CD1c-positive myeloid dendritic cell (primary cell): ENCODE results near the gene MRPS27.
"Not testable (repeated sequence)": the region's sequence is repeated elsewhere in the genome, so short reads cannot be mapped to it uniquely, and the experiment has no call there.

Source experiments
- DNase-seq: peaks from one replicate; pipeline ENCODE4 v3.0.0-alpha.2; 2016; ENCODE audit errors: extremely low spot score

Gene MRPS27

DNA sequence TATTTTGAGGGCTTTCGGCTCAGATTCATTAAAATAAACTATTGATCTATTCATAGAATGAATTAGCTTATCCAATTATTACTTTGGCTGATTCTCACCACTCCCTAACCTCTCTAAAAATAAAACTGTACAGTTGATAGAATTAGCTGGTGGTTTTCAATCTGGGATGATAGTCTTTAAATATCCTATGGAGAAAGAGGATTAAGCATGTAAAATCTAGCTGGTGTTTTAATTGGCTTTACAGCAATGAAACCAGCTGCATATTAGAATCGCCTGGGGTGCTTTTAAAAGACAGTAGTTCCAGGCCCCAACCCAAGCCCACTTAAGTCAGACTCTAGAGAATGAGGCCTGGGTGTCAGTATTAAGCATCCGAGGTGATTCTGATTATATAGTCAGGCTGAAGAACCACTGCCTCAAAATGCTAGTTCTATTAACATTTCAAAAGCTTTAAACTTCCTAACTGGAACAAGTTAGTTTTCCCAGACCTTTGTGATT lies 117.7 kb downstream of the MRPS27 start:
- no peak for DNase-seq

DNA sequence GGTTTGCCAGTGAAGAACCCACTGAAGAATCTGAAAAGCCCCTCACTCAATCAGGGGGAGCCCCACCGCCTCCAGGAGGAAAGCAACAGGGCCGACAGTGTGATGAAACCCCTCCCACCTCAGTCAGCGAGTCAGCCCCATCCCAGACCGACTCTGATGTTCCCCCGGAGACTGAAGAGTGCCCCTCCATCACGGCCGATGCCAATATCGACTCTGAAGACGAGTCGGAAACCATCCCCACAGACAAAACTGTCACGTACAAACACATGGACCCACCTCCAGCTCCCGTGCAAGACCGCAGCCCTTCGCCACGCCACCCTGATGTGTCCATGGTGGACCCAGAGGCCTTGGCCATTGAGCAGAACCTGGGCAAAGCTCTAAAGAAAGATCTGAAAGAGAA lies 120.4 kb downstream of the MRPS27 start:
- DNase-seq = no peak

DNA sequence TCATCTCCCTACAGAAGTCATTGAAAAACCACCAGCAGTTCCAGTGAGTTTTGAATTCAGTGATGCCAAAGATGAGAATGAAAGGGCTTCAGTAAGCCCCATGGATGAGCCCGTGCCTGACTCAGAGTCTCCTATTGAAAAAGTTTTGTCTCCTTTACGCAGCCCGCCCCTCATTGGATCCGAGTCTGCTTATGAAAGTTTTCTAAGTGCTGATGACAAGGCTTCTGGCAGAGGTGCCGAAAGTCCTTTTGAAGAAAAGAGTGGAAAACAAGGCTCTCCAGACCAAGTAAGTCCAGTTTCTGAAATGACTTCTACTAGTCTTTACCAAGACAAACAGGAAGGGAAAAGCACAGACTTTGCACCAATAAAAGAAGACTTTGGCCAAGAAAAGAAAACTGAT lies 122.6 kb downstream of the MRPS27 start:
- no peak for DNase-seq

DNA sequence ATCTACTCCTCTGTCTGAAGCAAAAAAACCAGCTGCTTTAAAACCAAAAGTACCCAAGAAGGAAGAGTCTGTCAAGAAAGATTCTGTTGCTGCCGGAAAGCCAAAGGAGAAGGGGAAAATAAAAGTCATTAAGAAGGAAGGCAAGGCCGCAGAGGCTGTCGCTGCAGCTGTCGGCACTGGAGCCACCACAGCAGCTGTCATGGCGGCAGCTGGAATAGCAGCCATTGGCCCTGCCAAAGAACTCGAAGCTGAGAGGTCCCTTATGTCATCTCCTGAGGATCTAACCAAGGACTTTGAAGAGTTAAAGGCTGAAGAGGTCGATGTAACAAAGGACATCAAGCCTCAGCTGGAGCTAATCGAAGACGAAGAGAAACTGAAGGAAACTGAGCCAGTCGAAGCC lies 124.5 kb downstream of the MRPS27 start:
- DNase-seq = no peak

DNA sequence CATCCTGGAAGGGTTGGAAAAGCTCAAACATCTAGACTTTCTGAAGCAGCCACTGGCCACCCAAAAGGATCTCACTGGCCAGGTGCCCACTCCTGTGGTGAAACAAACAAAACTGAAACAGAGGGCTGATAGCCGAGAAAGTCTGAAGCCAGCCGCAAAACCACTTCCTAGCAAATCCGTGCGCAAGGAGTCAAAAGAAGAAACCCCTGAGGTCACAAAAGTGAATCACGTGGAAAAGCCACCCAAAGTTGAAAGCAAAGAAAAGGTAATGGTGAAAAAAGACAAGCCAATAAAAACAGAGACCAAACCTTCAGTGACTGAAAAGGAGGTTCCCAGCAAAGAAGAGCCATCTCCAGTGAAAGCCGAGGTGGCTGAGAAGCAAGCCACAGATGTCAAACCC lies 125.2 kb downstream of the MRPS27 start:
- no peak for DNase-seq

DNA sequence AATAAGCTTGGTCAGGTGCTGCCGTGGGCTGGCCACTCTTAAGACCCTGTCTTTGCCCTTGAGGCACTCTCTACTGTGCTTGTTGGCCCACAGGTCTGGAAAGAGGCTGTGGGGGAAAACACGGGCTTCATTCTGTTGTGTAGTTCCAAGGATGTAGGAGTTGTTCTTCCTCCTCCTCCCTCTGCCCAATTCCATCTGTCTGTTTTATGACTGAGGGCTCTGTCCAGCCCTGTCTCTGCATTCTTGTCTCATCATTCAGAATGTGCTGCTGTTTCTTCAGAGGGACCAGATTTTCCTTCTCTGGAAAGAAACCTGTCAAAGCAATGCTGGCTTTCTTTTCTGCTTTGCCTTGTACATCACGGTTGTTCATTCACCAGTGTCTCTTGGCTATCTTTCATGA lies 128.6 kb downstream of the MRPS27 start:
- no peak for DNase-seq

DNA sequence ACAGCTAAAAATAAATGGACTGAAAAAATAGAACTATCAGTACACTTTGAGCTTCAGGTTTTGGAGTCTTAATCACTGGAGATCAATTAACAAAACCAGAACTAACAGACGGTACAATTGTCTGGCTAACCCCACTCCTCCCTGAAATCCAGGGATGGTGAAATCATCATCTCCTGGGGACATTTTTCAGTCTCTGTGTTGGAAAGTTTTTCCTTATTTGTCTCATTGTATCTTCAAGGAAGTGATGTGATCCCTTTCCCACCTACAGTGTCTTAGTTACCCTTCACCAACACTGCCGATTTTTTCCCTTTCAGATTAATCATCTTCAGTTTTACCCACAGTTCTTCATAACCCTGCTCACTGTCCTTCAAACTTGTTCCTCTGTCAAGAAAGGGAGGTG lies 130.9 kb downstream of the MRPS27 start:
- DNase-seq = no peak

DNA sequence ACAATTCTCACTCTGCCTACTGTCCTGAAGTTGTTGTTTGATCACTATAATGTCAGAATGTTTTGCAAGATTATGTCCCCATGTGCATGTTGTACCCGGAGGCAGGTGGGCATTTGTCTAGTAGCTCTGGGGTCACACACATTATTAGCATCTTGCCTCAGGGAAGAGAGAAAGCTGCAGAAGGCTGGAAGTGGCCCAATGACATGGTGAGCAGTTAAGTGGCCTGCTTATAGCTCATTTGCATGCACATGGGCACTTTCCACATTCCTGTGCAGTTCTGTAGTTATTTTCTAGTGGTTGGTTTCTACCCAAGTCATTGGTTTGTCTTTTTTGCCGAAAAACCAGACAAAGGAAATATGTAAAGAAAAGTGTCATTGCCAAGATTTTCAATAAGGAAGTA lies 131.9 kb downstream of the MRPS27 start:
- DNase-seq = no peak

DNA sequence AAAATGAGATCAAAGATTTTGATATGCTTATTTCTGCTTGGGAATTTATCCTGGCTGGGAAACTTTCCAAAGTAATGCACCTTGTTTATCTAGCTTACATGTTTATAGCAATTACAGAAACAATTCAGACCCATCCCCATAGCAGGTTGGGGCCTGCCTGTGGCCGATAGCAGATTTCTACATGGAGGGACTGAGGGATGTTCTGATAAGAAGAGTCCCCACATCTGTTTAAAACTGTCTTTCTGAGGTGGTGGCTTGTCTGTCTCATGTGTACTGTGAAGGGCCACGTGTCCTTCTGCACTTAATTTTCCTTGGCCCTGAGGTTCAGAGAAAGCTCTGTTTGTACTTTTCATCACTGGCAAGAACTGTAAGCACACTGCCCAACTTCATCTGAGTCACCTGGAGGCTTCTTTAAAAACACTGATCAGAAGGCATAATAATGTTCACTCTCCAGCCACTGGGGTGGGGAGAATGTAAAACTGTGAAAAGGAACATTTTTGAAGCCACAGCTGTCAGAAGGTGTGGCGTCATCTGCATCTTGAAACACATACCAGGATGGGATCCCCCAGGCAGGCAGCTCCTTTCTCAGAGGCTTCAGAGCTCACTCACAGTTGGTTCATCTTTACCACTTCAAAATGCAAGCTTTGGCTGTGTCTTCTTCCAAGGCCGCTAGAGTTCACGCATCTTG lies 132.5 kb downstream of the MRPS27 start:
- no peak for DNase-seq

DNA sequence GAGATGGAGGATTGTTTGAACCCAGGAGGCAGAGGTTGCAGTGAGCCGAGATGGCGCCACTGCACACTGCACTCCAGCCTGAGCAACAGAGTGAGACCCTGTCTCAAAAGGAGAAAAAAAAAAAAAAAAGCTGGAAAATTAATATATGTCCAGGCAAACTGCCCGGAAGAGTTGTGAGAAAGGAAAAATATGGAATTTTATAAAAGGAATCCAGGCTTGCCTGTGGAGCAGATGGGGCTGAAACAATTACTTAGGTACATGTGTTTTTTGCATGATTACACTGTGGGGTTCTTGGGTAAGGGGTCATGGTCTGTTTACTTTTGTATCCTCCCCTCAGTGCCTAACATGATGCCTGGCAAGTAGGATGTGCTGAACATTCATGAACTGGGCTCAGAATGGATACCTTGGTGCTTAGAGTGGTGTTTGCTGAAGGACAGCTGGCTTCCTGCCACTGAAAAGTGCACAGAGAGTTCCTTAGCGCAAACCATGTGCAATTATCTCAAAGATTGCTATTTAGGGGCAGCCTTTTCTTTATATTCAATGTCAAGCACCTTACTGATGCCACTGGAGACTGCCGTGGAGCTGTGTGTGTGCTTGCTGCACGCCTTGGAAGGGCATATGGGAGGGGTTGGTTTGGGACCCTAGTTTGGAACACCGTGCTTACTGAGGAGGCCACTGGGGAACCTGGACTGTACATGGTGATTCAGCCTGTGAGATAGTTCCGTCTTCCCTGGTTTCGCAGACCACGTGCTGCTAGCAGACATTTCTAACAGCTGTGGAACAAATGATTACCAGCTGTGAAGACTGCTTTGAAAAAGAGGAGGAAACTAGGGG lies 134.3 kb downstream of the MRPS27 start:
- no peak for DNase-seq

DNA sequence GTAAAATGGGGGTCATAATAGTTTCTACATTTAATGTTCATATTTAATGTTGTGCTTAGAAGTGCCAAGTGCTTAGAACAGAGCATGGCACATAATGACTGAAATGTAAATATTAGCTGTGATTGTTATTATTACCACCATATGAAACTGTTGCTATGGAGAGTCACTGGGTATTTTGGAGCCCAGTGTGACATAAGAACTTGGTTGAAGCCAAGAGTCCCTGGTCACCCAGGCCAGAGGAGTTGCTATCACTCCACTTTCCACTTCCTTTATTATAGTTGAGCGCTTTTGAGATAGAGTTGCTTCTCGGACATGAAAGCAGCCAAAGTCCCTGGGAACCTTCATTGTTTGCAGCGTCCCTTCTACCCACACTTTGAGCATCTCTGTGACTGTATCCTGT lies 135.6 kb downstream of the MRPS27 start:
- DNase-seq = no peak

DNA sequence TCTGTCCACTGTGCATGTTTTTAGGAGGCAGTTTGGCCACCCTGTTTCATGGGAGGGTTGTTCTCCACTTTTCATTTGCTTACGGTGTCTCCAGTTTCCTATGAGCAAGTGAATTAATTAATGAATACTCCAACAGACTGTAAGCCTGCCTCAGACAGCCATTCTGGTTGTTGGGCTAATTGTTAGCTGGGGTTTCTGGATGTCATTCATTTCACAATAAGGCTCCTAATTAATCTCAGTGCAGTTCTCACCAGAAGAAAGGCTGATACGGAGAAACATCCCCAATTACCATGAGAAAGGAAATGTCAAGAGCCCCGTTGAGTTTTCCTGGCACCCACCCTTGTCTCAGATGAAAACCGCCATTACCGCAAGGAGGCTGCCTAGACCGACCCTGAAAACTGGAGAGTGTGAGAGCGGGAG lies 136.9 kb downstream of the MRPS27 start:
- DNase-seq = no peak

DNA sequence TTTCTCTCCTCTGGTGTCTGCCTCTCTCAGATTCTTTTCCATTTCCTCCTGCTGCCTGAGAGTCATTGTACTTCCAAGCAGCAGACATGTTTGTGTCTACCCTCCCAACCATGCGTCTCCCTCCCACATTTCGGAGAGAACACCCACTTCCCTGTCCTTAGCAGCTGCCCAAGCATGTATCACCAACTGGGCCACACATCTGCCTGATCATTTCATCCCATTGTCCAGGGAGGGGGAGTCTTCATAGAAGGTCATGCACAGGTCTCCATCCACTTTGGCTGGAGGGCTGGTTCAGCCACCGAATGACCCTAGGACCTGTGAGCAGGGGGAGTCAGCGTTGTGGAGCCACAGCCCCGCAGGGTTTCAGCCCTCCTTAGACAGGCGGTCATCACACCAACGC lies 137.4 kb downstream of the MRPS27 start:
- DNase-seq = no peak

DNA sequence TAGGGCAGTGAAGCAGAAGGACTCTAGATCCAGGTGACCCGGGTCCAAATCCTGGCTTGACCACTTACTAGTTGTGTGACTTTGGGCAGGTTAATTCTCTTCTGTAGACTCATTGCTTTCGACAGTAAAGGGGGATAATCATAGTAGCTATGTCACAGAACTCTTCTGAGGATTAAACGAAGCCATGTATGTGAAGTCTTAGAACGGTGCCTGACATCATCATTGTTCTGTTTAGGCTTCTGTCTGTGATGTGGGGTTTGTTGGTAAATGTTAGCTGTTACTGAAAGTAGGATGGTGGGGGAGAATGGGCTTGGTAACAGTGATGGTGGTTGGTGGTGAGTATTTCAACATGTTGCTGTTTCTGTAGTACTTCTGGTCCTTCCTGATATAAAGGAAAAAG lies 139.1 kb downstream of the MRPS27 start:
- no peak for DNase-seq

DNA sequence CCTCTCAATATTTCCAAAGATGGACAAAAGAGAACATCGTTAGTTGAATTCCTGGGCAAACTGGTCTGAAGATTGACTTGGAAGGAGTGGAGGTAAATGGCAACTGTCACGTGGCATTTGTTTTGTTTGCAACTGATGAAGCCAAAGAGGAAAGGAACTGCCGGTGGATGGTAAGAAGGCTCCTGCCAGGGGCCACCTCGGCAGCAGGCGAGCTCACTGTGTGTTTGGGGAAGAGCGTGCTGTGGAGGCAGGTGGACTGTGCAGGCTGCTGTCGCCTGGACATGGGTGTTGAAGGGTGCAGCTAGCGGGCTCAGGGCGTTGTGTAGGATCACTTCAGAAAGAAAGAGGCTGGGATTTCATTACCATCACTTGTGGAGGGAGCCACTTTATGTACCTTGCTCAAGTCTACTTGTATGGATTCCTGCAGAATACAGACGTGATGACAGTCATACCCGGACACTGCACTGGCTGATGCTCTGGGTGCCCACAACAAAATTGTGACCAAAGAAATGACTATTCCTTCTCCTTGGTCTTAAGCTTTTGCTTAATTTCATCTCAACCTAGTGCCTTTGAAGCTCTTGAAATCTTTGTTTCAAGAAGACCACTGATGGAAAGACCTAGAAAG lies 140.1 kb downstream of the MRPS27 start:
- DNase-seq = no peak

DNA sequence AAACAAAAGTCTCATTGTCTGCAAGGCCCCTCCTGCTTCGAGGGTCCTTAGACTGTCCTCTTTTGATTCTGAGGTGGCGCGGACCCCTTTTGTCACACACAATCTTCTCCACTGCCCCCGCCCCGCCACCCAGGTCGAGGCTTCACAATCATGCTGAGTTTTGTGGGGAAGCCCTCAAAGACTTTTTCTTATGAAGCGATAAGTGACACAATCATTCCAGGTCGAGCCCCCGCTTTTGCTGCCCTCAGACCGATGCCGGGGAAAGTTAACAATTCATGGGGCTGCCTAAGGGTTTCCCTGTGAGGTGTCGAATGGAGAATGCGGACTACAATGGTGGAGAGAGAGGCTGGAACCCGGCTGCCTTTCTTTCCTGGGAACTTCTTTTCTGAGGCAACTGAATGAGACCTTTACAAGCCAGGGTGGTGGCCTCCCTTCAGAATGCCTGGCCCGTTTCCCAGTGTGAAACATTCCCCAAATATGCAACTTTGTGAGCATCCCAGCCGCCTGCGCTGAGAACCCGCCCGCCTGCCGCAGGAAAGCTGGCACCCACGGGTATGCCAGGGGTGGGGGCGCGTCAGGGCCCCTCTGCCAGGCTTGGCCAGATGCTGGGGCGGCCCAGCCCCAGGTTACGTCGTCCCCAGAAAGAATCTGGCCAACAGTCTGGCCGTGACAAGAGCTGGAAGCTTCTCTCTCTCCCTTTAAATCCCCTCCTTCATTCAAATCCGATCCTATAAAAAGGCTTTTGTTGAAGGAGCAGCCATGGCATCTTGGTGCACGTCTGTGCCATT lies 140.8 kb downstream of the MRPS27 start:
- no peak for DNase-seq

DNA sequence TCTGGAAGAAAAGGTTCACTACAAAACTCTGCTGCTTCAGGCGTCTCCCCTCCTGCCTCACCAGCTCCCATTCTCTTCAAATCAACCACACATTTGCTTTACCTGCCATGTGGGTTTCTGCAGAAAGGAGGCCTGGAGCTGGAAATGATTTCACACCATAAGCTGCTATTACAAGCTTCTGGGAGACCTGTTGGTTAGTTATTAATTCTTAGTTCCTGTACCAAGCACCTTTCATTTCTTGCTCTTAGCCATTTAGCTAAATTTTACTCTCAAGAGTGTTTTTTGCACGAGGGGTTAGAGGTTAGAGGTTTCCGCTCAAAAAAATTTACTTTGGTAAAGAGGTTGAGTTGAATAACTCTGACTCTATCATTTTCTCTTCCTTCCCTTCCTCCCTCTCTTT lies 142.5 kb downstream of the MRPS27 start:
- no peak for DNase-seq

DNA sequence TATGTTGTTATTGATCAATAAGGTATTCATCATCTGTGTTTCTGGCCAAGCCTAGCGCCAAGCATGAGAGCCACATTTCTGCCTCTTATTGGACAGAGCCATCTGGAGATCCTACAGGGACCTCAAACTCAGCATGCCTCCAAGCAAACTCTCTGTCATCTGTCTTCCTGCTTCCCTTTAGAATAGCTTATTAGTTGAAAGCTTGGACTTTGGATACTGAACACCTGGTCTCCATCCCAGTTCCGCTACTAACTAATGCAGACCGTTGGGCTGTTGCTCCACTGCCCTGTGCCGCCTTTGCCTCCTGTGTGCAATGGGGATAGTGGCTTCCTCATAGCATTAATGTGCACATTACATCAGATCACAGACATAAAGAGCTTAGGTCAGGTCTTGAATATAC lies 147.3 kb downstream of the MRPS27 start:
- DNase-seq = no peak

DNA sequence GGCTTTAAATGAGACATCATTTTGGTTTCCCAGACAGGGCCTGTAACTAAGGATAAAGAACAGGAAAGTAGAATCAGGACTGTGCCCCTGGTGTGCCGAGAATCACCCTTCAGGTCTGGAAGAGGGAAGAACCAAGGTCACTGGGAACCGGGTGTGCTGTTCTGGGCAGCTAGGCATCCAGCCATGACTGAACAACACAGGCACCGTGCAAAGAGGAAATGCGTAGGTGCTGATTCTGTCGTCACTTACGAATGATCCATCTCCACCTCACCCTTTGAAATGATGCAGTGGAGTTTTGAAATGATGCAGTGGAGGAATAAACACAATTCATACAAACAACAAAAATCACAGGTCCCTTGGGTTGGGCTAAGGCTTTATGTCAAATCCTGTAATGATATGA lies 148.4 kb downstream of the MRPS27 start:
- no peak for DNase-seq

DNA sequence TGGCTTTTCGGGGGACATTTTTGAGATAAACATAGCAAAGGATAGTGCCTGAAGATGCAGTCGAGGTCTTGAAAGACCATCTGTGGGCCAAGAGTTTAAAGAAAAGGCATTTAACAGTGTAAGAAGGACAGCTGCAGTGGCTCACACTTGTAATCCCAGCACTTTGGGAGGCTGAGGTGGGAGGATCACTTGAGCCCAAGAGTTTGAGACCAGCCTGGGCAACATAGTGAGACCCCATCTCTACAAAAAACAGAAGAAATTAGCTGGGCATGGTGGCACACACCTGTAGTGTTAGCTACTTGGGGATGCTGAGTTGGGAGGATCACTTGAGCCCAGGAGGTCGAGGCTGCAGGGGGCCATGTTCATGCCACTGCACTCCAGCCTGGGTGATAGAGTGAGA lies 148.9 kb downstream of the MRPS27 start:
- not testable (repeated sequence) for DNase-seq

DNA sequence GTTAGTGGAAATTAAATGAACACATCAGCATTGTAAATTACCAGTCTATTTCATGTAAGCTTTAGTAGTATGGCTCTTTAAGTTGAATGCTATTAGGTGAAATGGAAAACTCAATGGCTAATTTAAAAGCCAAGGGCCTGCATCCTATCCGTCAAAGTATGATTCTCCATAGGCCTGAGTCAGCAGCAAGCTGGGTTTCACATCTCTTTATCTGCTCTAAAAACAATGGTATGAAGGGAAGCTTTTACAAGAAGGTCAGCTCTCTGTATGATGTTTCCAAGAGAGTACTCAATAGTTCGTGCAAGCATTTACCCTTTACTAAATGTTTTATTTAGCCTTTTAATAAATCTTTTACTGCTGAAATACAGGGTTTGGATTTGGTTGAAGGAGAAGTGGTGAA lies 149.9 kb downstream of the MRPS27 start:
- no peak for DNase-seq
